ENCODE data around the gene FBXO2.

Gene FBXO2

GRCh38 chr1:11682287-11682771 is 28.1 kb upstream of the FBXO2 start:
- DNase-seq (ENCODE audit: low read depth): no peak

DNA sequence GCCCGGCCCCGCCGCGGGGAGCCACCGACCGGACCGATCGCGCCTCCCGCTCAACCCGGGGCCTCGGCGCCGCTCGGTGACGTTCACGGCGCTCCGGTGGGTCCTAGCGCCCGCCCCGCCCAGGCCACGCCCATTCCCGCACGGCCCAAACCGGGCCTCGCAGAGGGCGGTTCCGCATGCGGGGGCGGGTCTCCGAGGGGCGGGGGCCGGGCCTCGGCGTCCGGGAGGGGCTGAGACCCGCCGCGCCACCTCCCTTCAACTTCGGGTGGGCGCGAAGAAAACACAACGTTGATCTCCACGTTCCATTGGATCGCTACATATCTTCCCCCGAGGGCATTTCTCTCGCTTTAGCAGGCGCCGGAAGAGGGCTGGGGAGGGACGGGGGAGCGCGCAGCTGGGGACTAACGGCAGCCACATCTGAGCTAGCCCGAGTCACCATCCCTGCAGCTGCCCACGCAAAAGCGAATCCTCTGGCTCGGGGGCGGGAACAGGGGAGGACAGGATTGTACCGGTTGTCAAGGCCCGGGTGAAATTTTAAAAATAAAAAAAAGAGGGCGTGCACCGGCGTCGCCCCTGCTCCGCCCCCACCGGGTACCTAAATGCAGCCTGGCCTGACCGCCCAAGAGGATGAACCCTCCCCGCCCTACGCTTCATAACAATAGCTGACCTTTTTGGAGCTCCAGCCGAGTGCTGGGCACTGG is 27.0 kb upstream of the FBXO2 start, which contains the start of gene MAD2L2:
Gene MAD2L2, minus strand, starts transcription at position 78 of the 701 bp plus-strand sequence. CDS start 547 bp downstream, outside the sequence.
- peak; percentile 74 for DNase-seq (ENCODE audit: low read depth)

DNA sequence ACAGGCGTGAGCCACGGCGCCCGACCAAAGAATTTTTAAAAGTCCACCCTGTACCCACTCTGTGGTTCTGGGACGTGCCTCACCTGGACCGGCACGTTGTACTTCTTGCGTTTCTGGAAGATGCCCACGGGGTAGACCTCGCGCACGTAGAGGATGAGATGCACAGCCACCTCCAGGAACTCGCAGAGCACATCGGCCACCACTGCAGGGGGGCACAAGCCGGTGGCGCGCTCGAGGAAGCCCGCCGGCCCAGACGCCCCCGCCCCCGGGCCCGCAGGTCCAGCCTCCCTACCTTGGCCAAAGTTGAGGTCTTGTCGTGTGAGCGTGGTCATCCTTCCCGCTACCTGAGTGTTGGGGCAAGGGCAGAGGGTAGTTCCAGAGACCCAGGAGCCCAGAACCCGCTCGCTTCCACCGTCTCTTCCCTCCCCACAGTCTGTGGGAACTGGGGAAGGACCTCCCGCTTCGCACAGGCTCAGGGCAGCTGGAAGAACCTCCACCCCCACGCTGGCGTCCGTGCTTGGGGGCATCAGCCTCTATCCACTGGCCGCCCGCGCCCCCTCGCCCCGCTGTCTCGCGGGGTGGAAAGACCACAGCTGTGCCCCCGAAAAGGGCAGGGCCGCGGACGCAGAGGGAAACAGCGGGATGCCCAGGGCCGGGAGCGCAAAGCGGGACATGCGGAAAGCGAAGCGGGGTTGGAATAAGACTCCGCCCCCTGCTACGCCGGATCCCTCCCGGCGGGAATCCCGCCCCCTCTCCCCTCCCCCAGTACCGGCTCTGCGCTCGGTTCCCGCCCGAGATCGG is 26.2 kb upstream of the FBXO2 start:
- no peak for DNase-seq (ENCODE audit: low read depth)

GRCh38 chr1:11678442-11678841 is 24.2 kb upstream of the FBXO2 start:
- no peak for DNase-seq (ENCODE audit: low read depth)

- DNase-seq (ENCODE audit: low read depth): no peak
Measured at GRCh38 chr1:11676386-11677103, 22.3 kb upstream of the FBXO2 start.

GRCh38 chr1:11675325-11675724 is 21.1 kb upstream of the FBXO2 start:
- DNase-seq (ENCODE audit: low read depth): no peak

DNA sequence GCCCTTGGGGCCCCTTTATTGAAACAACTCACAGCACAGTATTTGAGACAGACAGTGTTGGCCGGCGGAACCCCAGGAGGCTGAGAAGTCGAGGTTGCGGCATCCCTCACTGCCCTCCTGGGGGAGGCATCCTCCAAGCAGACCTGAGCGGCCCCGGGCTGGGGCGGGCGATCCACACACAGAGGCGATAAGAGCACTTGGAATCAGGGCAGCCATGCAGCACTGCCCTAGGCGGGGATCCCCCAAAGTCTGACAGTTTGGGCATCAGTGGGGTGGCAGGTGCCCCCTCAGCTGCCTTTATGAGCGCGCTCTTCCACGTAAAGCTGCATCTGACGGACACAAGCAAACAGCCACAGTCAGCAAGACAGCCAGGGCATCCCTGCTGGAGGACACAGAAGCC is 20.3 kb upstream of the FBXO2 start:
- DNase-seq (ENCODE audit: low read depth): no peak

DNA sequence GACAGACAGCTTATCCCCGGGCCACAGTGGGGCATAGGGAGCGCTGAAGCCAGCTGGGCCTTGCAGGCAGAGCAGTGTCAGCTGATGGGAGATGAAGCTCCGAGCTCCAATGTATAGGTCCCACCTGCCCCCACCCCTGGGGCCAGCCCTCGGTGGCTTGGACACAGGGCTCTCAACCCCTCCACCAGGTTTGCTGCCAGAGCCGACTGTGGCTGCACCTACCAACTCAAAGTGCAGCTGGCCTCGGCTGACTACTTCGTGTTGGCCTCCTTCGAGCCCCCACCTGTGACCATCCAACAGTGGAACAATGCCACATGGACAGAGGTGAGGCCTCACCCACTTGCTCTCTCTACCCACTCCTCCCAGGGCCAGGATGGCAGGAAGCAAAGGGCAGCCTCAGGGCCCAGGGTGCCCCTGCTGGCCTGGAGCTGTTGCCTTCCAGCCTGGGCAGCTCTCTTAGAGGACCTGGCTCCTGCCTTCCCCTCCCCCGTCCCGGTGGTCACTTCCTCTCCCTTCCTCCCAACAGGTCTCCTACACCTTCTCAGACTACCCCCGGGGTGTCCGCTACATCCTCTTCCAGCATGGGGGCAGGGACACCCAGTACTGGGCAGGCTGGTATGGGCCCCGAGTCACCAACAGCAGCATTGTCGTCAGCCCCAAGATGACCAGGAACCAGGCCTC is 19.0 kb upstream of the FBXO2 start:
- DNase-seq (ENCODE audit: low read depth): no peak

DNA sequence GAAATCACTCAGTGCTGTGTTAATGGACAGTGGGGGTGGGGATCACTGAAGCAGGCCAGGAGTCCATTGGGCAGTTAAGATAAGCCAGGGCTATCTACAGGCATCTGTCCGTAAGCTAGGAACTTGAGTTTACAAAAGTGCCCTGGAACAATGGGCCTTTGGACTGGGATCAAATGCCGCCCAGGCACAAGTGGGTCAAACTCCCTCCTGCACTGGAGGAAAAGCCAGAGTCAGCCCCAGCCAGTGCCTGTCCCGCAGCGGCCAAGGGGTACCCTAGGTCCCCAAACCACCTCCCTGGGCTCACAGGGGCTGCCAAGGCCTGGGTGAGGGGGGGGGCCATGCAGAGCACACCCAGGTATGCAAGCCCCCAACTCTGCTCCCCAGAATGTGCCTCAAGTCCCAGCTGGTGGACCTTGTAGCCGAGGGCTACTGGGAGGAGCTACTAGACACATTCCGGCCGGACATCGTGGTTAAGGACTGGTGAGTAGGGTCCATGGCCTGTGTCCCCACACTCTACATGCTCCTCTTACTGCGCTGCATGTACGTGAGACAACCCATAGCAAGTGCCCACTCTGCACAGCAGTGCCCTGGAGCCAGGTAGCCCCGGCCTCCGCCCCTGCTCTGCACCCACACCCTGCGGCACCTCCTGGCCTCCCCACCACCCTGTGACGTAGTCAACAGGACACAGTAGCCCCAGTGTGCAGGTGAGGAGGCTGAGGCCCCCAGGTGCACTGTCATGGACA is 17.5 kb upstream of the FBXO2 start:
- no peak for DNase-seq (ENCODE audit: low read depth)

DNA sequence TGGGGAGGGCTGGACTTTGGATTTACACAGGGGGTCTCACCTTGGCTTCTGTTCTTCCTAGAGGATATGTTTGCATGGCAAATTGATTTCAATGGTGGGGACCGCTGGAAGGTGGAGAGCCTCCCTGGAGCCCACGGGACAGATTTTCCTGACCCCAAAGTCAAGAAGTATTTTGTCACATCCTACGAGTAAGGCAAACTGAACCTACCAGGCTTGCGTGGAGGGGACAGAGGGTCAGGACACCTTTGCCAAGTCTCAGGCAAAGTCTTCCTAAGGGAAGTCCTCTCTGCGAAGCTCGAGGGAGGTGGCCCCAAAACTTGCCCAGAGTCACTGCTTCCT is 16.9 kb upstream of the FBXO2 start:
- DNase-seq (ENCODE audit: low read depth): no peak

DNA sequence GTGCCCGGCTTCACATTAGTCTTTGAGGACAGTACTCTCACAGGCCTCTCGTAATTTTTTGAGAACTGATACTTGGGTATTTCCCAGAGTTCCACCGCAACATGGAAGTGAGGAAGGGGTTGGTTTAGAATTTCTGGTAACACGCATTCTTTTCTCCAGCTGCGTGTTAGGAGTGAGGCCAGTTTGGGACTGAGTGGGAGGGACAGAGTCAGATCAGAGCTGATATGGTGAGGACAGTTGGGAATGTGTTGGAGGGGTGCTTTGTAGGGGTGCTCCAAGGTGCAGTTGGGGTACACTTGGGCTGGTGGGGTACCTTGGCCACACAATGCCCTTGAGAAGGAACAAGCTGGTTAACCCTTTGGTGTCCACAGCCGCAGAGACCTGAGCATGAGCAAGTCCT is 16.5 kb upstream of the FBXO2 start:
- DNase-seq (ENCODE audit: low read depth): no peak

- DNase-seq (ENCODE audit: low read depth): no peak
Measured at GRCh38 chr1:11668516-11668915, 14.3 kb upstream of the FBXO2 start.

GRCh38 chr1:11664336-11665065 is 10.3 kb upstream of the FBXO2 start:
- DNase-seq (ENCODE audit: low read depth): no peak

- no peak for DNase-seq (ENCODE audit: low read depth)
Measured at GRCh38 chr1:11661103-11661502, 6.9 kb upstream of the FBXO2 start.

GRCh38 chr1:11659748-11660147 is 5.5 kb upstream of the FBXO2 start:
- no peak for DNase-seq (ENCODE audit: low read depth)

GRCh38 chr1:11658542-11658941 is 4.3 kb upstream of the FBXO2 start:
- DNase-seq (ENCODE audit: low read depth): no peak

DNA sequence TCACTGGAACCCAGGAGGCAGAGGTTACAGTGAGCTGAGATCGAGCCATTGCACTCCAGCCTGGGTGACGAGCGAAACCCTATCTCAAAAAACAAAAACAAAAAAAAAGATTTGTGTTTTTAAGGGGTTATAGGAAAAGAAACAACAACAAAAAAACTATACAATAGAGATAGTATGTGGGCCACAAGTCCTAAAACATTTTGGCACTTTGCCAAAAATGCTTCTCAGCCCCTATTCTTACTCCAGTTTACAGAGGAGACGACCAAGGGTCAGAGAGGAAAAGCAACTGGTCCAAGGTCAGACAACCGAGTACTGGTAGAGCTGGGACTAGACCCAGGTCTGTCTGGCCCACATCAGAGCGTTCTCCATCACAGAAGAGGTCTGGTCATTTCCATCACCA is 3.4 kb upstream of the FBXO2 start:
- no peak for DNase-seq (ENCODE audit: low read depth)

DNA sequence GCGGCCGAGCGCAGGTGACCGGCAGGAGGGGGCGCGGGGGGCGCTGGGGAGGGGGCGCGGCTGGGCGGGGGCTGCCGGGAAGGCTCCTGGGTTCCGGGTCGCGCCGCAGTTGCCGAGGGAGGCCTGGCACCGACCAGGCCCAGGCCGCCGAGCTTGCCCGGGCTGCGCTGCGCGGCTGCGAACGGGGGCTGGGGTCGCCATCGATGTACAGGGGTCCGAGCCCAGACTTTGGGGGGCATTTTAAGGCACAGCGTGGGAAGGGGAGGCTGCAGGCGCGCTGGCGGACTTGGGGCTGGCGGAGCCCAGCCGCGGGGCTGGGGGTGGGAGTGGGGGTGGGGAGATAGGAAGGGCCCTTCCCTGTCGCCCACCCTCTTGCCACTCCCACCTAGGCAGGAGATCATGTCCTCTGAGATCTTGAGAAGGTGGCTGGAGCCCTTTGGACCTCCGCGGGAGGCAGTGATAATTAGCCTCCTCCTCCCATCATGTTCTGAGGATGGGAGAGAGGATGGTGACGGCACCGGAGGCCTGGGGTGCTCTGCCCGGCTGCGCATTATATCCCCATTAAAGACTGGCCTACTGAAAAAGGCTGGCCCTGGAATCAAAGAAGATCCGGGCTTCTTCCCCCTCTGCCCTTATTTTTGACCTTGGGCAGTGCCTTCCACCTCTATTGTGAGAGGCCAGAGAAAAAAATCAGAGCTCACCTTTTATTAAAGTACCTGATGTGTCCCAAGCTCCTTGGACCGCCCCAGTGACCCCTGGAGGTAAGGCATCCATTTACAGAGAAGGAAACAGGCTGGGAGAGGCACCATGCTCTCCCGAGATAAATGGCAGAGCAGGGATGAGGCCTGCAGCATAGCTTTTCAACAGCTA is 945 bp upstream of the FBXO2 start:
- no peak for DNase-seq (ENCODE audit: low read depth)

- no peak for DNase-seq (ENCODE audit: low read depth)
Measured at GRCh38 chr1:11653861-11654136, 430 bp downstream of the FBXO2 start.

Measured in fibroblast of gingiva (primary cell).